OCI-LY1 (cell line): Measurements from ENCODE around the gene VAMP4.
"Not testable (repeated sequence)": the region's sequence is repeated elsewhere in the genome, so short reads cannot be mapped to it uniquely, and the experiment has no call there.

Experiments
- H2AFZ ChIP-seq: fragments of 200-600 bp; sonication (generic), shearing (Covaris generic); 2 replicates; pipeline ENCODE4 v1.6.0; 2014; ENCODE audit warnings: antibody characterized with exemption, mild to moderate bottlenecking, low read length
- H3F3A ChIP-seq: fragments of 200-600 bp; sonication (generic), shearing (Covaris generic); 2 replicates; pipeline ENCODE4 v1.6.0; 2014; ENCODE audit warnings: mild to moderate bottlenecking, antibody characterized with exemption, low read length, moderate library complexity; ENCODE audit not compliant: insufficient read depth
- H3K27ac ChIP-seq: fragments of 200-600 bp; sonication (generic); 2 replicates; pipeline ENCODE4 v1.5.1; 2014; ENCODE audit warnings: low read length, mixed run types, mild to moderate bottlenecking, low read depth; ENCODE audit not compliant: poor library complexity, severe bottlenecking
- H3K27me3 ChIP-seq: fragments of 200-600 bp; sonication (generic); 2 replicates; pipeline ENCODE4 v1.6.0; 2014; ENCODE audit warnings: antibody characterized with exemption, mild to moderate bottlenecking, low read length, moderate library complexity; ENCODE audit not compliant: insufficient read depth
- H3K36me3 ChIP-seq: fragments of 200-600 bp; sonication (generic); 2 replicates; pipeline ENCODE4 v1.6.1; 2014; ENCODE audit warnings: mild to moderate bottlenecking, antibody characterized with exemption, low read length, moderate library complexity, mixed read lengths; ENCODE audit not compliant: insufficient read depth
- H3K4me1 ChIP-seq: fragments of 200-600 bp; sonication (generic); 2 replicates; pipeline ENCODE4 v1.5.1; 2014; ENCODE audit warnings: mild to moderate bottlenecking, low read length, moderate library complexity; ENCODE audit not compliant: insufficient read depth, severe bottlenecking
- H3K4me2 ChIP-seq: fragments of 200-600 bp; sonication (generic), shearing (Covaris generic); 2 replicates; pipeline ENCODE4 v1.6.1; 2014; ENCODE audit warnings: low read length
- H3K4me3 ChIP-seq: fragments of 200-600 bp; sonication (generic); 2 replicates; pipeline ENCODE4 v1.5.1; 2014; ENCODE audit warnings: low read length, low read depth, mild to moderate bottlenecking, mixed read lengths; ENCODE audit not compliant: poor library complexity, severe bottlenecking
- H3K79me2 ChIP-seq: fragments of 200-600 bp; shearing (Covaris generic); 2 replicates; pipeline ENCODE4 v1.6.1; 2016; ENCODE audit warnings: mixed run types, low read length, mixed read lengths; ENCODE audit not compliant: insufficient read depth
- H3K9ac ChIP-seq: fragments of 200-600 bp; sonication (generic), shearing (Covaris generic); 2 replicates; pipeline ENCODE4 v1.6.1; 2014; ENCODE audit warnings: mild to moderate bottlenecking, low read length, mixed read lengths
- H3K9me2 ChIP-seq: fragments of 200-600 bp; sonication (generic), shearing (Covaris generic); 2 replicates; pipeline ENCODE4 v1.6.1; 2014; ENCODE audit warnings: low read depth, mild to moderate bottlenecking, low read length, mixed read lengths
- H3K9me3 ChIP-seq: fragments of 200-600 bp; shearing (Covaris generic); 2 replicates; pipeline ENCODE4 v1.6.1; 2014; ENCODE audit warnings: low read length, mixed read lengths
- H4K20me1 ChIP-seq: fragments of 200-600 bp; sonication (generic), shearing (Covaris generic); 2 replicates; pipeline ENCODE4 v1.6.0; 2016; ENCODE audit warnings: mild to moderate bottlenecking, low read length; ENCODE audit not compliant: insufficient read depth
- EZH2 ChIP-seq: fragments of 200-600 bp; sonication (generic), shearing (Covaris generic); IDR thresholded peaks from 2 replicates; pipeline ENCODE4 v1.8.0; 2017; ENCODE audit warnings: borderline replicate concordance, mixed run types, mild to moderate bottlenecking, antibody characterized with exemption, low read length, moderate library complexity, mixed read lengths
- TF ChIP-seq, protein P1 (sequence below): fragments of 200-600 bp; sonication (generic), shearing (Covaris generic); IDR thresholded peaks from 2 replicates; pipeline ENCODE4 v1.5.1; 2017; ENCODE audit warnings: mild to moderate bottlenecking, antibody characterized with exemption, low read length, moderate library complexity, mixed read lengths

Gene VAMP4

GRCh38 chr1:171661076-171661650 lies 80.7 kb downstream of the VAMP4 start:
- no peaks in the 10 kb centered on the region for H3K79me2 ChIP-seq
- no peak overlapping the region for H3K4me2 ChIP-seq
- no peaks in the 10 kb centered on the region for H3K27me3 ChIP-seq
- H3K9me2 ChIP-seq, result no peaks in the 10 kb centered on the region
- no peak overlapping the region for H3K27ac ChIP-seq
- TF ChIP-seq, protein P1, sequence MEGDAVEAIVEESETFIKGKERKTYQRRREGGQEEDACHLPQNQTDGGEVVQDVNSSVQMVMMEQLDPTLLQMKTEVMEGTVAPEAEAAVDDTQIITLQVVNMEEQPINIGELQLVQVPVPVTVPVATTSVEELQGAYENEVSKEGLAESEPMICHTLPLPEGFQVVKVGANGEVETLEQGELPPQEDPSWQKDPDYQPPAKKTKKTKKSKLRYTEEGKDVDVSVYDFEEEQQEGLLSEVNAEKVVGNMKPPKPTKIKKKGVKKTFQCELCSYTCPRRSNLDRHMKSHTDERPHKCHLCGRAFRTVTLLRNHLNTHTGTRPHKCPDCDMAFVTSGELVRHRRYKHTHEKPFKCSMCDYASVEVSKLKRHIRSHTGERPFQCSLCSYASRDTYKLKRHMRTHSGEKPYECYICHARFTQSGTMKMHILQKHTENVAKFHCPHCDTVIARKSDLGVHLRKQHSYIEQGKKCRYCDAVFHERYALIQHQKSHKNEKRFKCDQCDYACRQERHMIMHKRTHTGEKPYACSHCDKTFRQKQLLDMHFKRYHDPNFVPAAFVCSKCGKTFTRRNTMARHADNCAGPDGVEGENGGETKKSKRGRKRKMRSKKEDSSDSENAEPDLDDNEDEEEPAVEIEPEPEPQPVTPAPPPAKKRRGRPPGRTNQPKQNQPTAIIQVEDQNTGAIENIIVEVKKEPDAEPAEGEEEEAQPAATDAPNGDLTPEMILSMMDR, result no peak
- no peak for TF ChIP-seq EZH2
- H4K20me1 ChIP-seq, result no peaks in the 10 kb centered on the region
- H3K9me3 ChIP-seq, result no peaks in the 10 kb centered on the region
- H3K9ac ChIP-seq, result no peak overlapping the region
- no peaks in the 10 kb centered on the region for H3K4me1 ChIP-seq
- no peak overlapping the region for H3K4me3 ChIP-seq
- H3K36me3 ChIP-seq, result no peaks in the 10 kb centered on the region
- no peak overlapping the region for H2AFZ ChIP-seq
- no peaks in the 10 kb centered on the region for H3F3A ChIP-seq

- not testable (repeated sequence) for H3K27ac ChIP-seq, H3K27me3 ChIP-seq, H3K9me3 ChIP-seq, H3K4me3 ChIP-seq, H3K4me1 ChIP-seq, H3K9me2 ChIP-seq, H3K4me2 ChIP-seq, H3K79me2 ChIP-seq, H3K9ac ChIP-seq, H4K20me1 ChIP-seq, H3F3A ChIP-seq, H3K36me3 ChIP-seq, H2AFZ ChIP-seq
Observed at GRCh38 chr1:171656206-171656605, 85.7 kb downstream of the VAMP4 start.

- Histone ChIP-seq H3K9ac (no peak overlapping the region), H3K4me3 (no peak overlapping the region), H3K79me2 (no peaks in the 10 kb centered on the region), H3K9me3 (no peaks in the 10 kb centered on the region), H3F3A (no peaks in the 10 kb centered on the region), H4K20me1 (no peaks in the 10 kb centered on the region), H3K36me3 (no peaks in the 10 kb centered on the region), H3K27ac (no peak overlapping the region), H3K27me3 (no peaks in the 10 kb centered on the region; the same call in 1 of the 2 replicates), H3K9me2 (no peaks in the 10 kb centered on the region), H3K4me2 (0 out of 2 replicates have a peak overlapping the region, but pooled peaks have one; percentile 15), H3K4me1 (no peaks in the 10 kb centered on the region), H2AFZ (no peak overlapping the region)
- no peak for TF ChIP-seq EZH2
Observed at GRCh38 chr1:171655746-171656116, 86.1 kb downstream of the VAMP4 start.

GRCh38 chr1:171654942-171655745 lies 86.7 kb downstream of the VAMP4 start:
- Histone ChIP-seq H3K27me3 (no peaks in the 10 kb centered on the region; the same call in 1 of the 2 replicates), H3K27ac (no peak overlapping the region), H3K79me2 (no peaks in the 10 kb centered on the region), H4K20me1 (no peaks in the 10 kb centered on the region), H3K9ac (no peak overlapping the region), H3K36me3 (no peaks in the 10 kb centered on the region), H3K4me3 (no peak overlapping the region), H3K4me1 (no peaks in the 10 kb centered on the region), H3K9me2 (no peaks in the 10 kb centered on the region), H3K9me3 (no peaks in the 10 kb centered on the region), H3K4me2 (0 out of 2 replicates have a peak overlapping the region, but pooled peaks have one; percentile 15), H2AFZ (no peak overlapping the region), H3F3A (no peaks in the 10 kb centered on the region)
- TF ChIP-seq, protein P1, result peak; percentile 93
- TF ChIP-seq EZH2, result no peak
